Panc1 (cell line): Measurements from ENCODE around the gene RSPO4. TPM values are rescaled to one million over a fixed set of nuclear protein-coding genes. Genes with fewer than 3 reads are reported as not detected.

ENCODE experiments used
- ATAC-seq: fragments of 200-7000 bp; cut with Tn5 transposase; 2 replicates; pipeline ENCODE4 v1.9.1; 2020; ENCODE audit warnings: mild to moderate bottlenecking, moderate library complexity
- BruUV-seq: library from RNA; stranded (reverse); fragments of 400-500 nt; replicated peaks from 2 replicates; lab custom pipeline; 2021; lab: Mats Ljungman, UMichigan
- CTCF ChIA-PET: fragments of 300-600 bp; sonication (Branson Sonifier 250); formaldehyde crosslinking; loops from one replicate; lab custom pipeline; 2022; ENCODE audit warnings: antibody characterized with exemption; lab: Charles Lee
- POLR2A ChIA-PET: fragments of 300-600 bp; sonication (Branson Sonifier 250); formaldehyde crosslinking; loops from one replicate; lab custom pipeline; 2022; ENCODE audit warnings: antibody characterized with exemption; lab: Charles Lee
- DNase-seq: peaks from one replicate; pipeline ENCODE4 v3.0.0-alpha.2; 2010; ENCODE audit warnings: low read depth, low spot score
- H3K27ac ChIP-seq: 2 replicates; pipeline ENCODE4 v1.5.1; 2011; ENCODE audit warnings: mild to moderate bottlenecking, low read length, inconsistent platforms
- H3K27me3 ChIP-seq: fragments of 200-500 bp; sonication (Bioruptor generic); 2 replicates; pipeline ENCODE4 v1.6.0; 2014; ENCODE audit warnings: low read length, inconsistent platforms; ENCODE audit not compliant: control insufficient read depth, insufficient read depth
- H3K36me3 ChIP-seq: fragments of 200-500 bp; sonication (Bioruptor generic); 2 replicates; pipeline ENCODE4 v1.5.1; 2014; ENCODE audit warnings: inconsistent platforms, mild to moderate bottlenecking, low read length, moderate library complexity; ENCODE audit not compliant: control insufficient read depth, insufficient read depth
- H3K4me1 ChIP-seq: 2 replicates; pipeline ENCODE4 v1.5.1; 2011; ENCODE audit warnings: inconsistent platforms, mild to moderate bottlenecking, low read length, moderate library complexity; ENCODE audit not compliant: control insufficient read depth, insufficient read depth
- H3K4me3 ChIP-seq, 2 experiments: 2 replicates each; pipeline ENCODE4 v1.5.1; 2011 to 2012; ENCODE audit warnings: low read depth in 2 of 2, low read length in 2 of 2, mild to moderate bottlenecking in 2 of 2, inconsistent platforms in 1 of 2, moderate library complexity in 1 of 2
- H3K9me3 ChIP-seq: fragments of 200-500 bp; sonication (Bioruptor generic); 2 replicates; pipeline ENCODE4 v1.5.1; 2014; ENCODE audit warnings: low read depth, mild to moderate bottlenecking, inconsistent platforms, low read length, moderate library complexity; ENCODE audit not compliant: control insufficient read depth, insufficient read depth
- CTCF ChIP-seq: fragments of 450-650 bp; IDR thresholded peaks from 2 replicates; pipeline ENCODE4 v1.5.1; 2017; ENCODE audit warnings: mild to moderate bottlenecking
- POLR2AphosphoS5 ChIP-seq: IDR thresholded peaks from 2 replicates; pipeline ENCODE4 v1.6.1; 2012; ENCODE audit warnings: mild to moderate bottlenecking, low read depth, low read length, moderate library complexity
- REST ChIP-seq, 2 experiments: IDR thresholded peaks; 2 replicates each; pipeline ENCODE4 v1.6.1; 2011 to 2012; ENCODE audit warnings: low read depth in 2 of 2, control low read depth in 1 of 2, low read length in 1 of 2, mild to moderate bottlenecking in 1 of 2, moderate library complexity in 1 of 2; ENCODE audit not compliant: insufficient read depth in 1 of 2
- SIN3A ChIP-seq: IDR thresholded peaks from 2 replicates; pipeline ENCODE4 v1.6.1; 2012; ENCODE audit warnings: low read depth, mild to moderate bottlenecking, low read length, moderate library complexity, borderline replicate concordance; ENCODE audit not compliant: insufficient read depth
- TCF7L2 ChIP-seq: IDR thresholded peaks from 2 replicates; pipeline ENCODE4 v1.6.1; 2011; ENCODE audit warnings: mild to moderate bottlenecking, low read depth, low read length, inconsistent platforms
- in situ Hi-C: cut with HindIII; loops from 2 replicates; pipeline ENCODE4 v1.10.0; 2016; ENCODE audit warnings: low sequenced_read_pairs, low pct_unique_long_range_greater_than_20kb
- intact Hi-C: fragments of 100-400 bp; cut with micrococcal nuclease; formaldehyde crosslinking; loops from one replicate; pipeline ENCODE4 v1.10.0; 2022; ENCODE audit not compliant: unreplicated experiment
- total RNA-seq: library from RNA; stranded (reverse); gene quantifications from one replicate; pipeline ENCODE4 v1.2.1, GENCODE V29; 2021; ENCODE audit not compliant: unreplicated experiment

RSPO4 gene
- total RNA-seq, 1 experiment from 2014 or later, result 0.54 TPM

GRCh38 chr20:920311-920710, 81.8 kb downstream of the RSPO4 start:
- TF ChIP-seq TCF7L2 (no peak), POLR2AphosphoS5 (no peak), CTCF (no peak), REST (IDR thresholded peaks at IDR 0.05; ENCODE audit: insufficient read depth in 1 of 2, low read depth in 2 of 2, low read length in 1 of 2) (no peak), SIN3A (no peak)
- H3K9me3 ChIP-seq, result no peaks in the 10 kb centered on the region
- no peaks in the 10 kb centered on the region for H3K4me1 ChIP-seq
- in situ Hi-C loops (no loop called here), intact Hi-C loops (no loop called here)
- DNase-seq (no peak), ATAC-seq (no peak)
- ChIA-PET POLR2A (no interaction called here), CTCF (no interaction called here)
- no peak overlapping the region for H3K4me3 ChIP-seq
- no TSS peak for BruUV-seq
- no peak overlapping the region for H3K27ac ChIP-seq
- H3K36me3 ChIP-seq, result no peaks in the 10 kb centered on the region
- H3K27me3 ChIP-seq, result no peaks in the 10 kb centered on the region

GRCh38 chr20:919491-919916, 82.6 kb downstream of the RSPO4 start:
- CTCF ChIA-PET, result no interaction called here
- no TSS peak for BruUV-seq
- Histone ChIP-seq H3K9me3 (no peaks in the 10 kb centered on the region), H3K27ac (no peak overlapping the region), H3K27me3 (no peaks in the 10 kb centered on the region), H3K4me3 (no peak overlapping the region), H3K36me3 (no peaks in the 10 kb centered on the region), H3K4me1 (no peaks in the 10 kb centered on the region)
- TF ChIP-seq POLR2AphosphoS5 (no peak), REST (IDR thresholded peaks at IDR 0.05; ENCODE audit: insufficient read depth in 1 of 2, low read depth in 2 of 2, low read length in 1 of 2) (no peak), CTCF (no peak), TCF7L2 (no peak), SIN3A (no peak)
- POLR2A ChIA-PET, result no interaction called here
- intact Hi-C loops, result no loop called here
- DNase-seq, result no peak
- in situ Hi-C loops, result no loop called here
- ATAC-seq, result no peak
